GM19035 (cell line): Measurements from ENCODE around the gene IDS.
"Not testable (repeated sequence)": the region's sequence is repeated elsewhere in the genome, so short reads cannot be mapped to it uniquely, and the experiment has no call there.

Source experiments
- ATAC-seq: cut with Tn5 transposase; IDR thresholded peaks from one replicate; pipeline ENCODE4 v1.9.1; 2021; ENCODE audit not compliant: unreplicated experiment

IDS gene

GRCh38 chrX:149528381-149528780, 23.3 kb upstream of the IDS start:
- ATAC-seq = no peak

GRCh38 chrX:149527705-149528104, 22.6 kb upstream of the IDS start:
- ATAC-seq = no peak

DNA sequence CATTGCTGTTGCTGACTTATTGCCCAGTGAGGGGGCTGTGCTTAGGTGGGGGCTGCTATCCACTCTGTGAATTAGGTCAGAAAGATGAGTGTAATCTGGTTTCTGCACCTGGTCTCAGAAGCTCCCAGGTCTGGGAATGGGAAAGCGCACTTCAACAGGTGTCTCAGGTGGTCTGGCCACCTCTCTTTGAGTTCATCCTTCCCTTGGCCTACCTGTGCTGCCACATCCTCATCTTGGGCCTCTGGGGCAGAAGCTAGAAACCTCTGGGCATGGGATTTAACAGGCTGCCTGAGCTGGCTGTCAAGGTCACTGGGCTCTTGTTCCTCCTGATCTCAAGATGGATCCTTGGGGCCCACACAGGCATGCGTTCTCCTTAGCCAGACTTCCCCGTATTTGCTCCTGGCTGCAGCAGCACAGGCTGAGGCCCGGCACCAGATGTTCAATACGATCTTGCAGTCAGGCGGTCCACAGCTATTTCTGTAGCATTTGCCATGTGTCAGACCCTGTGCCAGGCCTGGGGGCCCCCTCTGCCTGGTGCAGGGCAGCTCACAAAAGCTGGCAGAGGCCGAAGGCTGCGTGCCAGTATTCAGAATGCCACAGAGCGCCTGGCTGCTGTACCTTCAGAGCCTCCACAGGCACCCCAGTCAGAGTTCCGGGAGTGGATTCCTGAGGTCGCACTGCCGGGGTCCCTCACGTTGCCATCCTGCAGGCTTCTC, 21.4 kb upstream of the IDS start:
- not testable (repeated sequence) for ATAC-seq

GRCh38 chrX:149525903-149526302, 20.8 kb upstream of the IDS start:
- peak; percentile 58 for ATAC-seq

DNA sequence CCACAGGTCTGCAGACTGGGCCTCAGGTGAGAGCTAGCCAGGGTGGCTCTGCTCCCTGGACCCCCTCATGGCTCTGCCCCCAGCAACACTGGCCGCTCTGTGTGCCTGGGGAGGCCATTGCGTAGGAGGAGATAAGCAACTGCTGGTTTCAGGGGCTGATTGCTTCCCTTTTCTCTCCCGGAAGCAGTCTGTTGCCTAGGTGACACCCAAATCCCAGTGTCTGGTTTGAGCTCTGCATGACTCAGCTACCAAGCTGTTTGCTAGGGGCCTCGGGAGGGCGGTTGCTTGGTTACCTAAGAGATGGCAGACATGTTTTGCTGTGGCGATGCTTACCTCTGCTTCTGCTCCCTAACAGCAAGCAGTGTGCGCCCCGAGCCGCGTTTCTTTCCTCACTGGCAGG, 20.3 kb upstream of the IDS start:
- ATAC-seq = peak; percentile 89

DNA sequence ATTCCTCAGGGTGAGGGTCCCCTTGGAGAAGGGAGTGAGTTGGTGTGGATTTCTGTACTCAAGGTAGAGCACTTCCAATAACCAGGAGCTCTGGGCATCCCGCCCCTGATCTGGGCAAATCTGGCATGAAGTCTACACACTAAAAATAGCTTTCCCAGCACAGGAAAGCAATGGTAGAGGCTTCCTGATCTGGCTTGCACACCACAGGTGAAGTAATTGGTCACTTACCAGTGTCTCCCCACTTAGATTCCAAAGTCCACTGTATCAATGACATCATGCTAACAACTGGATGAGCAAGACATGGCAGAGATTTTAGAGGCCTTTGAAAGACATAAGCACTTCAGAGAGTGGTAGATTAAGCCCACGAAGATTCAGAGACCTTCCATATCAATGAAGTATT, 17.8 kb upstream of the IDS start:
- ATAC-seq = no peak

DNA sequence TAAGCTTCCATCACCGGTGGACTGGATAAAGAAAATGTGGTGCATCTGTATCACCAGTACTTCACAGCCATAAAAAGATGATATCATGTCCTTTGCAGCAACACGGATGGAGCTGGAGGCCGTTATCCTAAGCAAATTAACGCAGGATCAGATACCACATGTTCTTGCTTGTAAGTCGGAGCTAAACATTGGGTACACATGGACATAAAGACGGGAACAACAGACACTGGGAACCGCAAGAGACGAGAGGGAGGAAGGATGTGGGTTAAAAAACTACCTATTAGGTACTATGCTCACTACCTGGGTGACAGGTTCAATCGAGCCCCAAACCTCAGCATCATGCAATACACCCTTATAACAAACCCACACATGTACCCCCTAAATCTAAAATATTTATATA, 16.3 kb upstream of the IDS start:
- no peak for ATAC-seq

DNA sequence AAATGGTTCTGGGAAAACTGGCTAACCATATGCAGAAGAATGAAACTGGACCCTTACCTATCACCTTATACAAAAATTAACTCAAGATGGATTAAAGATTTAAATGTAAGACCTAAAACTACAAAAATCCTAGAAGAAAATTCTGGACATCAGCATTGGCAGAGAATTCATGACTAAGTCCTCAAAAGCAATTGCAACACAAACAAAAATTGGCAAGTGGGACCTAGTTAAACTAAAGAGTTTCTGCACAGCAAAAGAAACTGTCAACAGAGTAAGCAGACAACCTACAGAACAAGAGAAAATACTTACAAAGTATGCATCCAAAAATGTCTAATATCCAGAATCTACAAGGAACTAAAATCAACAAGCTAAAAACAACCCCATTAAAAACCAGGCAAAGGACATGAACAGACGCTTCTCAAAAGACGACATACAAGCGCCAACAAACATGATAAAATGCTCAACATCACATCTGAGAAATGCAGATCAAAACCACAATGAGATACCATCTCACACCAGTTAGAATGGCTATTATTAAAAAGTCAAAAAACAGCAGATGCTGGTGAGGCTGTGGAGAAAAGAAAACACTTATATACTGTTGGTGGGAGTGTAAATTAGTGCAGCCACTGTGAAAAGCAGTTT, 15.7 kb upstream of the IDS start:
- not testable (repeated sequence) for ATAC-seq

- no peak for ATAC-seq
Observed at GRCh38 chrX:149518236-149518635, 13.1 kb upstream of the IDS start.

- no peak for ATAC-seq
Observed at GRCh38 chrX:149517308-149517707, 12.2 kb upstream of the IDS start.

DNA sequence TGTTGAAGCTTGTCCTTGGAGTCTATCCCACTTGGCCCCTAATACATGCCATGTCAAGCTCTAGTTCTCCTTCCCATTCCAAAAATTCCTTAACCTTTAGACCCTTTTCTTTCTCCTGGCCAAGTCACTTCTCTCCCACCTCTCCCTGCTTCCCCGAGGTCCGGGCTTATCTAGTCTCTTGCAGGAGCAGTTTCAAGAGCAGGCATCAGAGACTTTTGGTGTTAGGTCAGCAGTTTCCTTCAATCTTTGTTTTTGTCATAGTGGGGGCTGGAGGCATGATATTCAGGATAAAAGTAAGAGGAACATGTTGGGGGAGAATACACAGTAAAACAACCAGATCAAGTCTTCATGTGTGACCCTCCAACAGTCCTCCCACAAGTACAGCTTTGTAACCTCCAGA, 11.5 kb upstream of the IDS start:
- no peak for ATAC-seq

DNA sequence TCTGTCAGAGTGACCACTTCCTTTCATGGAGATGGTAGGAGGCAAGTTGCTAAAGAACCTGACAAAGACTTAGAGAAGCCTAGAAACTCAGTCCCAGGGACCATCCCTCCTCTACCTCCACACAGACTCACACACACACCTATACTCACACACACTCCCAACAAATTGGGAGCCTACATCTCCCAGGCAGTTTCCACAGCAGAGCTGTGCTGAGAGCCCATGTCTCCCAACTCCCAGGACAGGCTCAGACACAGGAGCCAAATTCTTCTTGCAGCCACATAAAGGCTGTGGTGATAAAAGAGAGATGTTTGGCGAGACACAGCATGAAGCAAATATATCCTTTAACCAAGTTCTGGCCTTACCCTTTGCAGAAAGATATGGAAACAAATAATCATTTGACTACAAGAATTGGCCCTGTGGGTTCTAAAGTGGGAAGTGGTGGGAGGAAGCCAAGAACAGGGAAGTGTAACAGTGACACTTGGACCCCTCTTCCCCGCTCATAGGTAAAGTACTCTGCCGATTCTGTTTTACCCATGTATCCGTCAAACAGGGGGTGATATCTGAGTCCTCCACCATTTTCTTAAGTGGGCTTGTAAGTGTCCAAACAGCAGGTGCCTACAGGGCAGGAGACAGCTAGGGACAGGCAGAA, 11.0 kb upstream of the IDS start:
- ATAC-seq = no peak

DNA sequence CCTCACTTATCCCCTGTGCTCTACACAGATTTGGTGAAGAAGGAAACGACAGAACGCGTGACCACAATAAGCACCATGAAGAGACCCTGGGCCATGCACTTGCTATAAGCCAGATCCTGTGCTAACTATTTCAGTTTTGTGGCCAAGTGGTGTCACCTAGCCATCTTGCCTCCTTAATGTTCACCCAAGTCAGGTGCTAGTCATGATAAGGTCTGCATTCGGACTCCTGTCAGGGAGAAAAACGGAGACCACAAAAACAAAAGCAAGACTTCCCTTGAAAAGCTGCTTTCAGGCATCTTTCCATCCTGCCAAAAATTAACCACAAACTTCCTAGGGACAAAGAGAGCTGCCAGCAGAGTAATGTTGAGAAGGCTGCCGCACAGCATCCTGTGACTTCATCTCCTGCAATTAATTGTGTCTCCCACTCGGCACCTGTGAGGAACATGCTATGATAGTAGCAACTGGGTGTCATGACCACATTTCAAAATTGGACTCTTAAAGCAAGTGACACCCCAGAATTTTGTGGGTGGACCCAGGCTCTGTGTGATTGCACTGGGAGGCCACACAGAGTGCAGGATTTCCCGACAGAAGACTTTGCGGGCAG, 8.8 kb upstream of the IDS start:
- ATAC-seq = no peak

GRCh38 chrX:149512225-149512885, 7.2 kb upstream of the IDS start:
- peak; percentile 90 for ATAC-seq

DNA sequence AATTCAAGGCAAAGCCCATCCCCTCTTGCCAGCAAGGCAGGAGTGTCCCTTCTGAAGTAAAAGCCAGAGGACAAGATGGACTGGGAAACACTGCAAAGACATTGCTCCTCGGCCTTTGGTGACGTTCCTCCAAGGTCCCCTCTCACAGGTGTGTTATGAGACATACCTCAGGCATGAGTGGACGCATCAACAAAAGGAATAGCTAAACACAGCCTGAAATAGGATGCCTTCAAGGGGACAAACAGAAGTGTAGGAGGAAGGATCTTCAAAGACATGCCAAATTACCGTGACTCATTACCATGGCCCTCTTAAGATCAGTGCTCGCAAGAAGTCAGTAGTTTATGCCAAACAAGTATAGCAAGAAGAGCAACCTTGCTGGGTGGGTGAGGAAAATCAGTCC, 6.0 kb upstream of the IDS start:
- no peak for ATAC-seq

DNA sequence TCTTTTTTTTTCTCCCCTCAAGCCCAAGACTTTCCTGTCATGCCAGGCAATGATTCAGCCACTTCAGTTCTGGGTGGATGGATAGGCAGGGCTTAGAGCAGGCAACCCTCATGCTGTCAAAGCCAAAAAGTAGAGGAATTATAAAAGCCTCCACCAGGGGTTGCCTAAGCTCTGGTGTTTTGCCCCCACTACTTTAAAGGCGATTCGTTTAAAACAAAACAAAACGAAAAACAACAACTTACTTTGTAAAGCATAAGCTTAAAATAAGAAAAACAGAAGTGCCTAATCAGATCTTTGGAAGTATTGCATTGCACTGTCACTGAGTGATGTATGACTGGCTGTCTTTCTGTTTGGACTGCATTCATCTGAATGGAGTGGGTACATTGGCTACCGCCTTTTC, 5.3 kb upstream of the IDS start:
- ATAC-seq = no peak

GRCh38 chrX:149508467-149508866, 3.4 kb upstream of the IDS start:
- no peak for ATAC-seq

GRCh38 chrX:149506349-149506748, 1.2 kb upstream of the IDS start:
- ATAC-seq = no peak

DNA sequence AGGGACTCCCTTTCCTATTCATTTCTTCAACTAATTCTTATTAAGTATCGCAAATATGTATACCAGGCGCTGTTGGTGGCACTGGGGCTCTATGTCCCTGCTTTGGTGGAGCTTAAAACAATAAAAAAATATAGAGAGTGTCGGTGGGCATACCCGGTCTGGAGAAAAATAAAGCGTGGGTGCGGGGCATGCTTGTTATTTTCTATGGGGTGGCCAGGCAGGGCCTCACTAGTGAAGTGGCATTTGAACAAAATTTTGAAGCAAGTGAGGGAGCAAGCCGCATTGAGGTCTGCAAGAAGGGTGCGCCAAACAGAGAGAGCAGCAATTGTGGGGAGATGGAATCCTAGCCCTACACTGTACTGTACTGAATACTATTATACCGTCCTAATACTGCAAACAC, 565 bp upstream of the IDS start:
- no peak for ATAC-seq

DNA sequence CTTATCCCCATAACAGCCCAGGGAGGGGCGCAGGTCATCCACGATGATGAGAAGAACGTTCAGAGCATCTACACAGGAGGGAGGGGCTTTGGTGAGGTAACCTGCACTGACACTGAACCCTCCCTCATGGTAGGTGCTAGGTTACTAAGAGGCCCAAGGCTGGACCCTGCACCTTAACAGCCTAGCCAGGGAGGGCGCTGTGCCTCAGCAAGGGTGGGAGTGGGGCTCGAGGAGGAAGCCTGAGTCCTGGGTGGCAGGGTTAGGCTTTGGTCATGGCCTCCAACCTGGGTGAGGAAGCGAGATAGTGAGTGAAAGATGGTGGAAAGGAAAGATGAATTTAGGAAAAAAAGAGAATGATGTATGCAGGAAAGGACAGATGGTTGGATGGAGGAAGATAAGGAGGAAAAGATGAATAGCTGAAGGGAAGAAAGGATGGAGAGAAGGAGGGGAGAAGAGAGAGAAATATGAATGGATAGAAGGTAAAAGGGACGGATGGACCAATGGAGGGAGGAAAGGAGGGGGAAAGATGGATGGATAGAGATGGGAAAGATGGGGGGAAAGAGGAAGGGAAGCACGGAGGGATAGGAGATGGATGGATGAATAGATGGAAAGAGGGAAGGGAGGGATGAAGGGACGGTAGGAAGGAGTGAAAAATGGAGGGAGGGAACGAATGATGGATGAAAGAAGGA, 736 bp downstream of the IDS start:
- peak; percentile 37 for ATAC-seq

DNA sequence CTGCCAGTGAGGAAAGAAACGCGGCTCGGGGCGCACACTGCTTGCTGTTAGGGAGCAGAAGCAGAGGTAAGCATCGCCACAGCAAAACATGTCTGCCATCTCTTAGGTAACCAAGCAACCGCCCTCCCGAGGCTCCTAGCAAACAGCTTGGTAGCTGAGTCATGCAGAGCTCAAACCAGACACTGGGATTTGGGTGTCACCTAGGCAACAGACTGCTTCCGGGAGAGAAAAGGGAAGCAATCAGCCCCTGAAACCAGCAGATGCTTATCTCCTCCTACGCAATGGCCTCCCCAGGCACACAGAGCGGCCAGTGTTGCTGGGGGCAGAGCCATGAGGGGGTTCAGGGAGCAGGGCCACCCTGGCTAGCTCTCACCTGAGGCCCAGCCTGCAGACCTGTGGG, 1.7 kb downstream of the IDS start:
- ATAC-seq = peak; percentile 61
